ENCODE measurements around the gene KRTAP2-1.
"Not testable (repeated sequence)": the region's sequence is repeated elsewhere in the genome, so short reads cannot be mapped to it uniquely, and the experiment has no call there.

Gene KRTAP2-1

DNA sequence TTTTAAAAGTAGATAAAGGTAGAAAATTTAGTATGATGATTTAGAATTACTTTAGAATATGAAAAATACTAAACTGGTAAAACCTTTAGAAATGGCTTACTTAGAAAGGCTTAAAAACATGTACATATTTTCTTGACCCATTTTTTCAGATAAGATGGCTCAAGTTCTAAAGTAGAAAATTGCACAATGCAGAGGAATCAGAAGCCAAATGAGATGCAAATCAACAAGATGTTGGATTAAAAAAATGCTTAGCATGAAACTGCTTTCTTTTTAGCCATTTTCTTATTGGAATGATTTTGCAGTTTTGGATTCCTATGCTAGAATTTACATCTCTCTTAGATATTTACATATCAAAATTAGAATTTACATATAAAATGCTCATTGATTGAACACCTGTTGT lies 36.7 kb downstream of the KRTAP2-1 start:
- FAIRE-seq: no peak

DNA sequence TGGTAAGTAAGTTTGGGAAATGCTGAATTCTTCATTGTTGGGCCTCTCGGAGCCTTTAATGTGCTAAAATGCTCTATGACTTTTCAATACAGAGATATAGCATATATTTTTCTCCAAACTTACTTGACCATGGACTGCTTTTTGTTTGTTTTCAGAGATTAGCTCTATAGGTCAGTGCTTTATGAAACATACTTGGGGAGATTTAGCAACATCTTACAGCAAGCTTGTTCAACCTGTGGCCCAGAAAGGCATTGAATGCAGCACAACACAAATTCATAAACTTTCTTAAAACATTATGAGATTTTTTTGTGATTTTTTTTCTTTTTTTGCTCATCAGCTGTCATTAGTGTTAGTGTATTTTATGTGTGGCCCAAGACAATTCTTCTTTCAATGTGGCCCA lies 37.2 kb downstream of the KRTAP2-1 start:
- FAIRE-seq: no peak

DNA sequence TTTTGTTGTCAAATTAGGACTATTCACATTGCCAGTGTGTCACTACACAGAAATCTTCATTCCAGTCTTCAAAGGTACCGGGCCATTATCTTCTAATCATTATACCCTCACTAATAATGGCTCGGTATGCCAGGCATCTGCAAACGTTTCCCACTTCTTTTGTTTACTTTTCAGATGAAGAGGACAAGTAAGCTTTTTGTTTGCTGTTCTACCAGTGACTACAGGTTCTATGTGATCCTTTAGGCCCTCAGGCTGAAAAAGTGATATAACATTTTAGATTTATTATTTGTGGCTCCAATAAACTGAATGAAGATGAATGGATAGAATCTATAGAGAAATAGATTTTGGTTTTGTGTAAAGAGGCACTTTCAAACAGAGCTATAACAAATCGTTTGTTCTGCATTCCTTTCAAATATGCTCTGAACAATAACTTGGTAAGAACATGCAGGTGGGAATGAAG lies 37.8 kb downstream of the KRTAP2-1 start:
- no peak for FAIRE-seq

DNA sequence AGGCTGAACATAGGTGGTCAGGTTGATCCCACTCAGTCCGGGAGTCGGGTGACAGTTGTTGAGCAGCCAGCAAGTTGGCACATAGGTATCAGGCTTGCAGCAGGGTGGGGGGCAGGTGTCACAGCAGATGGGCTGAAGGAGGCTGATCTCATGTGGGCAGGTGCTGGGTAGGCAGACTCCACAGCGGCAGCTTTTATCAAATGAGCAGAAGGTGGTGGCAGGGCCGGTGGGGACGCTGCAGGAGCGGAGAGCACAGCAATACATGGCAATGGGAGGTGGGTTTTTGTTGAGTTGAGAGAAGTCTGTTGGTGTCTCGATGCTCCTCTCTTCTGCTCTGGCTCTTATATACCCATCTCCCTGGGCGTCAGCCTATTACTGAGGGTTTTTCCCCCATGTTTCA lies 38.3 kb downstream of the KRTAP2-1 start, which contains the start of gene KRTAP3-1:
KRTAP3-1 (minus strand) TSS at position 318 of the 400 bp plus-strand sequence; CDS start at position 264, 54 bp downstream.
- no peak for FAIRE-seq

DNA sequence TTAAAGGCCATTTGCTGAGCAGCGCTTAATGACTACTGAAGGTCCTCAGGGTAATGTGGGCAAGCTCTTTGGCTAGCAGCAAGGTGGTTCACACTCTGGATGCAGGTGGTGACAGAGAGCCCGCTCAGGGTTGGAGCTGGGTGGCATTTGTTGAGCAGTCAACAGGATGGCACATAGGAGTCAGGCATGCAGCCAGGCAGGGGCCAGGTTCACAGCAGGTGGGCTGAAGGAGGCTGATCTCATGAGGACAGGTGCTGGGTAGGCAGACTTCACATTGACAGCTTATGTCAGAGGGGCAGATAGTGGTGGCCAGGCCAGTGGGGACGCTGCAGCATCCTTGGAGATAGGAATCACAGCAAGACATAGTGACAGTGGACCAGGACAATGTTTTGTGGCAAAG lies 42.7 kb downstream of the KRTAP2-1 start:
- FAIRE-seq: no peak

DNA sequence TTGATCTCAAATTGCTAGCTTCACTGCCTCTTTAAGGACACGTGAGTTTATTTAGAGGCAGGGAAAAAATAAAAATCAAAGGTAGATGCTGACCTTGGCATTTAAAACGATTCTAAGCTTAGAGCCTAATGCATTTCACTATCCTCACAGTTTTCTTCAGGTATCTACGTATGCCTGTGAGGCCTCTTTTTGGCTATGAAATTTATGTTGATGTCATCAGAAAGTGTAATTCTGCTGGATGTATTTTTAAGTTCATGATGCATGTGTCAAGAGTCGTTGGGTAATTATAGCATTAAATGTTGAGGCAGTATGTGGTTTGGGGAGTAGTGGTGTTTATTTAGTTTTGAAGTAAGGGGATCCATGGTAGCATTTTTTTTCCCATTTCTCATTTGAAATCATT lies 43.2 kb downstream of the KRTAP2-1 start:
- no peak for FAIRE-seq

DNA sequence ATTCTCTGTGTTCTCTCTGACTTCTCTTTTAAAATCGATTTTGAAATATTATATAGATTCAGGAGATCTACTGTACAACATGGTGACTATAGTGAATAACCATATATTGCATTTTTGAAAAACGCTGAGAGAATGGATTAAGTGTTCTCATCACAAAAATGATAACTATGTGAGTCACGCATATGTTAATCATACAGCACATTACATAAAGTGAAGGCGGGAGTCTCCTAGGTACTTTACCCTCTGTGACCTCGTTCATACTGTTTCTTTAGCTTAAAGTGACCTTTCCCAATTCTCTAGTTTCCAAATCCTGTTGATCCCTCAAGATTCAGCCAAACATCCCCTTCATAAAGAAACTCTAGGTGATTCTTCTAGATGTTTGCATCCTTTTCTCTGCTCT lies 44.3 kb downstream of the KRTAP2-1 start:
- no peak for FAIRE-seq

DNA sequence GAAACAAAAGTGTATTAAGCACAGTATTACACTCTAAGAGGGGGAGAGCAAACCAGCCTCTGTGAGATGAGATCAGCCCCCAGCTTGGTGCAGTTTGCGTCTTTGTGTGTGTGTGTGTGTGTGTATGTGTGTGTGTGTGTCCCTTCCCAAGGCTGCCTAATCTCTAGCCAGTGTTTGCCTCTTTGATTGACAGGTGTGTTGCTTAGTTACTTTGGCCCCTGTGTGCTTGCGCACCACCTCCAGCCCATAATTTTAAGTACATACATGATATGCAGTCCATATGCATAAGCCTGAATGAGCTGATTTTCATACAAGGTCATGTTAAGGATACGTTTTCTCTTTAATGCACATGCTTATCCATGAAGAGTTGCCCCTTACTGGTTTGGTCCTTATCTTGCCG lies 45.3 kb downstream of the KRTAP2-1 start:
- no peak for FAIRE-seq

DNA sequence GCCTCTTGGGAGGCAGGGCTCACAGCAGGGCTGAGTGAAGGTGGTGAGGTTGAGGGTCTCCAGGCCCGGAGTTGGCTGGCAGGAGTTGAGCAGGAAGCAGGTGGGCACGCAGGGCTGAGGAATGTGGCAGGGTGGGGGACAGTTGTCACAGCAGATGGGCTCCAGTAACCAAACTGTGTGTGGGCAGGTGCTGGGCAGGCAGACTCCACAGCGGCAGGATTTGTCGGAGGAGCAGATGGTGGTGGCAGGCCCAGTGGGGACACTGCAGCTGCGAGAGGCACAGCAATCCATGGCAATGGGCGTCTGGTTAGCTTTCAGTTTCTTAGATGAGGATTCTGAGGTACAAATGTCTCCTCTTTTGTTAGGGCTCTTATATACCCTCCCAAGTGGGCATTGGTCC lies 47.6 kb downstream of the KRTAP2-1 start, which contains the start of gene KRTAP3-2:
KRTAP3-2 (minus strand) TSS at position 344 of the 400 bp plus-strand sequence; CDS start at position 291, 53 bp downstream.
- FAIRE-seq: not testable (repeated sequence)

DNA sequence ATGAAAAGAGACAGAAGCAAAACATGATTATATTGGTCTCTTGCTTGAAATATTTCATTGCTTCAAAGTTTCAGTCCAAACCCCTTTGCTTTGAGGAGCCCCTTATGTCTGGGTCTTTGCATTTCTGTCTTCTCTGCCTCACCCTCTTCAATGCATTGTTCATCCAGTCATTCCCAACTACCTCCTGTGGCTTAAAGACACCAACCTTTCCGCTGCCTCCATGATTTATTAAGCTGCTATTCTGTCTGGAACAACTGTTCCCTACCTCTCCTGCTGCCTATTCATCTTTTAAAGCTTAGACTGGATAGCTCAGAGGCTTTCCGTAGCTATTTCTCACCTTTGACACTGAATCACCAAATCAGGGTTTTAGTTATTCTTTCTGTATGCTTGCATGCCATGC lies 49.8 kb downstream of the KRTAP2-1 start:
- FAIRE-seq: no peak

DNA sequence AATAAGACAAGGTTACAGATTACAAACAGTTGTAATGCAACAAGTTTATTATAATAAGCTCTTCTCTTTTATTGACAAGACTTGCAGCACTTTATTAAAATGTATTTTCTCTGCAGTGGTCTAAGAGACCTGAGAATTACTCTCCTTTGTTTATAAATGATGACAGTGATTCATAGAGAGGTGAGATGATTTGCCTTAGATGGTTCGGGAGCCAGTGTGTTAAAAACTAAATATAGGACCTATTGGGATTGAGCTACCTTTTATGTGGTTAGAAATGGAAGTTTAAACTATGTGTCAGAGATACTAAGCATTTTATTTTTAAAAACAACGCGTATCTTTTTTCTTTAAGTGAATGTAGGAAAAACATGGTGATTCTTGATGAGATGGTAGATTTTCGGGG lies 50.3 kb downstream of the KRTAP2-1 start:
- FAIRE-seq: no peak
